CD4-positive, alpha-beta T cell (primary cell): ENCODE data around the gene FRYL. TPM values are rescaled to one million over a fixed set of nuclear protein-coding genes. Genes with fewer than 3 reads are reported as not detected.
A peak's percentile ranks its signal among the peaks of the same experiment; 100 is the strongest.

Experiments
- ATAC-seq: fragments of 200-7000 bp; cut with Tn5 transposase; one replicate; pipeline ENCODE4 v1.10.0; 2022; ENCODE audit warnings: mild to moderate bottlenecking; ENCODE audit not compliant: poor library complexity
- CTCF ChIA-PET: fragments of 350-600 bp; sonication (Branson Sonifier 250); formaldehyde crosslinking; loops from one replicate; lab custom pipeline; 2021; ENCODE audit warnings: antibody characterized with exemption, inconsistent platforms; lab: Charles Lee
- POLR2A ChIA-PET: fragments of 350-600 bp; sonication (Branson Sonifier 250); formaldehyde crosslinking; loops from one replicate; lab custom pipeline; 2021; ENCODE audit warnings: antibody characterized with exemption, inconsistent platforms; lab: Charles Lee
- DNase-seq, 14 experiments: peaks; one replicate each; pipeline ENCODE4 v3.0.0-alpha.2; 2013 to 2020; ENCODE audit warnings: mixed read lengths in 2 of 14
- H3K27ac ChIP-seq, 2 donors: one replicate each; pipeline versions ENCODE4 v1.5.1 to v1.7.0; 2013; ENCODE audit warnings: low read length in 2 of 2, low read depth in 1 of 2, mild to moderate bottlenecking in 1 of 2
- H3K27me3 ChIP-seq, 2 experiments: 1 replicate in 1 of 2; 2 replicates in 1 of 2; pipeline versions ENCODE4 v1.6.1 to v1.7.0; 2013; ENCODE audit warnings: low read length in 2 of 2, control low read depth in 1 of 2, mild to moderate bottlenecking in 1 of 2, moderate library complexity in 1 of 2; ENCODE audit not compliant: insufficient read depth in 2 of 2, control insufficient read depth in 1 of 2
- H3K36me3 ChIP-seq: one replicate; pipeline ENCODE4 v1.6.1; 2013; ENCODE audit warnings: low read length, control low read depth; ENCODE audit not compliant: insufficient read depth
- H3K4me1 ChIP-seq: one replicate; pipeline ENCODE4 v1.6.1; 2013; ENCODE audit warnings: low read length, control low read depth; ENCODE audit not compliant: insufficient read depth
- H3K4me3 ChIP-seq: one replicate; pipeline ENCODE4 v1.5.1; 2013; ENCODE audit warnings: mild to moderate bottlenecking, low read length, moderate library complexity
- H3K9me3 ChIP-seq, 2 experiments: 1 replicate in 1 of 2; 2 replicates in 1 of 2; pipeline versions ENCODE4 v1.6.1 to v1.7.0; 2013; ENCODE audit warnings: low read length in 2 of 2, mild to moderate bottlenecking in 2 of 2, control low read depth in 1 of 2, moderate library complexity in 1 of 2; ENCODE audit not compliant: control insufficient read depth in 1 of 2, insufficient read depth in 1 of 2
- H3K27ac Mint-ChIP-seq: one replicate; pipeline ENCODE4 v1.8.0; 2020; ENCODE audit warnings: mixed read lengths
- H3K27me3 Mint-ChIP-seq: one replicate; pipeline ENCODE4 v1.8.0; 2021; ENCODE audit warnings: mixed read lengths
- H3K36me3 Mint-ChIP-seq: one replicate; pipeline ENCODE4 v1.8.0; 2021; ENCODE audit warnings: low read depth, mixed read lengths
- H3K4me1 Mint-ChIP-seq: one replicate; pipeline ENCODE4 v1.8.0; 2021; ENCODE audit warnings: low read depth, mixed read lengths
- H3K4me3 Mint-ChIP-seq: one replicate; pipeline ENCODE4 v1.8.0; 2020; ENCODE audit warnings: mild to moderate bottlenecking, mixed read lengths
- H3K9me3 Mint-ChIP-seq: one replicate; pipeline ENCODE4 v1.8.0; 2020; ENCODE audit warnings: mixed read lengths
- CTCF ChIP-seq: fragments of 200-600 bp; IDR thresholded peaks from one replicate; pipeline ENCODE4 v1.8.0; 2022; ENCODE audit warnings: antibody characterized with exemption, mild to moderate bottlenecking
- intact Hi-C, 2 experiments: fragments of 100-400 bp; cut with DNase I in 1 of 2; cut with micrococcal nuclease in 1 of 2; formaldehyde crosslinking; loops; one replicate each; pipeline versions ENCODE4 v1.15.1 to v1.9.0; 2023 to 2025; cut with DNase I, micrococcal nuclease
- total RNA-seq, 174 experiments: library from RNA in 2 of 174; stranded (reverse) in 2 of 174; gene quantifications; one replicate each; pipeline ENCODE4 v1.2.3 and lab custom pipeline; 2021 to 2026

FRYL gene
- total RNA-seq, 2 experiments from 2014 or later = 86.1 to 87.7 TPM

- Mint-ChIP-seq H3K4me3 (no peak overlapping the region), H3K4me1 (peaks cover 54% of the 10 kb centered on the region), H3K27ac (no peak overlapping the region), H3K9me3 (peaks cover 2% of the 10 kb centered on the region), H3K27me3 (no peaks in the 10 kb centered on the region), H3K36me3 (peaks cover 57% of the 10 kb centered on the region)
- Histone ChIP-seq H3K27me3 (no peaks in the 10 kb centered on the region), H3K27ac (no peak overlapping the region), H3K9me3 (peaks cover 5 to 7% of the 10 kb centered on the region in 2 experiments), H3K4me1 (peaks cover 5% of the 10 kb centered on the region), H3K36me3 (peaks cover 6% of the 10 kb centered on the region), H3K4me3 (no peak overlapping the region)
- no peak for TF ChIP-seq CTCF
- POLR2A ChIA-PET = no interaction called here
- DNase-seq (no peak), ATAC-seq (no peak)
- intact Hi-C loops = no loop called here
- CTCF ChIA-PET = no interaction called here
Measured at GRCh38 chr4:48661391-48661790, 118.7 kb downstream of the FRYL start.

DNA sequence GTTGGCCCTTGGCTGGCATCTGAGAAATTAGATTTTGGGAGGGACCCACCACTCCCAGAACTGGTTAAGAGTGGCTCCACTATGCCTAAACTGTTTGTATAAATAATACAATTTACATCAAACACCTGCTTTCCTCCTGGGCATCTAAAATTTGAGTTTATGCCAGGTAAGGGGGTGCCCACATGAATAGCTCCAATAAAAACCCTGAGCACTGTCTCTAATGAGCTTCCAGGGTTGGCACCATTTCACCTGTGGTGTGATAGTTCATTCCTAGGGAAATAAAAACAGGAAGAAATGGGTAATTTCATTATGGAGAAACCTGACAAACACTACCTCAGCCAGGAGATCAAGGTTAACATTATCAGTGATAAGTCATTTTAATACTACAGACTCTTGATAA, 119.7 kb downstream of the FRYL start:
- H3K4me3 Mint-ChIP-seq = no peak overlapping the region
- TF ChIP-seq CTCF = no peak
- no peaks in the 10 kb centered on the region for H3K27me3 Mint-ChIP-seq
- peaks cover 5 to 7% of the 10 kb centered on the region in 2 experiments for H3K9me3 ChIP-seq
- no peak overlapping the region for H3K27ac ChIP-seq
- peaks cover 2% of the 10 kb centered on the region for H3K9me3 Mint-ChIP-seq
- no peak overlapping the region for H3K4me3 ChIP-seq
- no peaks in the 10 kb centered on the region for H3K4me1 ChIP-seq
- H3K36me3 ChIP-seq = peaks cover 6% of the 10 kb centered on the region
- POLR2A ChIA-PET = no interaction called here
- H3K27ac Mint-ChIP-seq = no peak overlapping the region
- H3K27me3 ChIP-seq = no peaks in the 10 kb centered on the region
- peaks cover 53% of the 10 kb centered on the region for H3K36me3 Mint-ChIP-seq
- no peak for ATAC-seq
- DNase-seq = no peak
- H3K4me1 Mint-ChIP-seq = peaks cover 47% of the 10 kb centered on the region
- intact Hi-C loops = no loop called here
- CTCF ChIA-PET = interaction anchor here (0.9 kb wide), 1 partner anchor 15 kb away, joined by 3 read pairs; no protein-coding TSS in a partner anchor

DNA sequence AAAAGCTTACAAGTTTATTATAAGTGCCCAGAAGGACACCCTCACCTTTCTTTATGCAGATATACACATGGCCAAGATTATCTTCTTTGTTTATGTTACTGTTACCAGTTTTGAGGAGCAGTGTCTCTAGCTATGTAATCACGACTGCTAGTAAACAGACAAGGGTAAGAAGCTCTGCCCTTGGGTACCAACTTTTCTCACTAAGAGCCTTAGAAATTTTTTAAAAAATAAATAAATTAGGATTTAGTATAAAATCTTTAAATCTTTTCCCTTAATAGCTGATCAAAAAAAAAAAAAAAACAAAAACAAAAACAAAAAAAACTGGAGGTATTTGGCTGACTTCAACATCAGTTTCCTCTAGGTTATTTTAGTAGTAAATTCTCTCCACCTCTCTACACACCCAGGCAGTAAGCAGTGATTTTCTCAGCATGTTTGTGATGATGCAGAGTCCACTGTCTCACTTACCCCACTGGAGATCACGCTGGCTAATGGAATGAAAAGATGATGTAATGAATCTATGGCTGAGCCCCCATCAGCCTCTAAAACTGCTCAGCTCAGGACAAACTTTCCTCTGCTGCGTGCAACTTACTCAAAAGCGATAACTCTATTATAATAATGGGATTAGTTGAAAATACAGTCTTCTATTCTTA, 125.9 kb downstream of the FRYL start:
- TF ChIP-seq CTCF = no peak
- peaks cover 38% of the 10 kb centered on the region for H3K36me3 Mint-ChIP-seq

More for the DNA sequence above, 125.9 kb downstream of the FRYL start:
- no peak overlapping the region for H3K27ac ChIP-seq
- peaks cover 7% of the 10 kb centered on the region for H3K4me1 ChIP-seq
- Mint-ChIP-seq H3K4me3 (peak overlapping the region; percentile 35), H3K4me1 (peaks cover 56% of the 10 kb centered on the region), H3K27ac (peak overlapping the region; percentile 63), H3K9me3 (no peaks in the 10 kb centered on the region), H3K27me3 (no peaks in the 10 kb centered on the region)
- H3K36me3 ChIP-seq = no peaks in the 10 kb centered on the region
- intact Hi-C loops = no loop called here
- ATAC-seq (no peak), DNase-seq (no peak)
- POLR2A ChIA-PET = interaction anchor here (1.3 kb wide), 1 partner anchor 126 kb away, joined by 3 read pairs; the partner anchor contains the start of gene FRYL
- H3K9me3 ChIP-seq = no peaks in the 10 kb centered on the region
- H3K27me3 ChIP-seq = no peaks in the 10 kb centered on the region
- no peak overlapping the region for H3K4me3 ChIP-seq
- CTCF ChIA-PET = interaction anchor here (0.8 kb wide), 1 partner anchor 10 kb away, joined by 3 read pairs; no protein-coding TSS in a partner anchor
